ENCODE measurements around the gene MYO3B.

MYO3B gene

DNA sequence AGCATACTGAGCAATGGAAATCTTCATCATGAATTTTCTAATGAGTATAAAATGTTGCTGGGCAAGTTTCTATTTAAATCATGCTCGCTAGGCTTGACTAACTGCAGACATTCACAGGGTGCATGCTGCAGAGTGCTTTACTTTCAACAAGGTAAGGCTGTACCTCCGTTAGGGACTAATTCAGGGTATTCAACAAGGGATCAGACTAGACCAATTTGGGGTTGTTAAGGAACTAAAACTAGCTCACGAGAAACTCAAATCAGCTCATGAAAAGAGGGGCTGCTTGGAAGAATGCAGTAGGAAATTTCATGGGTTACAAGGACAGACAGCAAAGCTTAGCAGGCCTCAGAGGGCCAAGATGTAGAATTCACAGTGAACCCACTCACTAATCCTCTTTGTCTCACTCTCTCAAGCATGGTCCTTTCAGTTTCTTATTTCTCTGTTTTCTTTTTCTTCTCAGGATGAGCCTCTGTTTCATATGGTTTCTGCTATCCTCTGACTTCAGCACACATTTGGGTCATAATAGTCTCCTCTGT lies 2.2 kb downstream of the MYO3B start:
- DNase-seq (ENCODE audit: low read depth), result no peak
- no peak overlapping the region for H3K4me3 ChIP-seq (ENCODE audit: low read depth, low read length)
- TF ChIP-seq, protein P1, sequence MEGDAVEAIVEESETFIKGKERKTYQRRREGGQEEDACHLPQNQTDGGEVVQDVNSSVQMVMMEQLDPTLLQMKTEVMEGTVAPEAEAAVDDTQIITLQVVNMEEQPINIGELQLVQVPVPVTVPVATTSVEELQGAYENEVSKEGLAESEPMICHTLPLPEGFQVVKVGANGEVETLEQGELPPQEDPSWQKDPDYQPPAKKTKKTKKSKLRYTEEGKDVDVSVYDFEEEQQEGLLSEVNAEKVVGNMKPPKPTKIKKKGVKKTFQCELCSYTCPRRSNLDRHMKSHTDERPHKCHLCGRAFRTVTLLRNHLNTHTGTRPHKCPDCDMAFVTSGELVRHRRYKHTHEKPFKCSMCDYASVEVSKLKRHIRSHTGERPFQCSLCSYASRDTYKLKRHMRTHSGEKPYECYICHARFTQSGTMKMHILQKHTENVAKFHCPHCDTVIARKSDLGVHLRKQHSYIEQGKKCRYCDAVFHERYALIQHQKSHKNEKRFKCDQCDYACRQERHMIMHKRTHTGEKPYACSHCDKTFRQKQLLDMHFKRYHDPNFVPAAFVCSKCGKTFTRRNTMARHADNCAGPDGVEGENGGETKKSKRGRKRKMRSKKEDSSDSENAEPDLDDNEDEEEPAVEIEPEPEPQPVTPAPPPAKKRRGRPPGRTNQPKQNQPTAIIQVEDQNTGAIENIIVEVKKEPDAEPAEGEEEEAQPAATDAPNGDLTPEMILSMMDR (IDR thresholded peaks at IDR 0.05; ENCODE audit: control insufficient read depth, extremely low read depth, insufficient read depth), result no peak

DNA sequence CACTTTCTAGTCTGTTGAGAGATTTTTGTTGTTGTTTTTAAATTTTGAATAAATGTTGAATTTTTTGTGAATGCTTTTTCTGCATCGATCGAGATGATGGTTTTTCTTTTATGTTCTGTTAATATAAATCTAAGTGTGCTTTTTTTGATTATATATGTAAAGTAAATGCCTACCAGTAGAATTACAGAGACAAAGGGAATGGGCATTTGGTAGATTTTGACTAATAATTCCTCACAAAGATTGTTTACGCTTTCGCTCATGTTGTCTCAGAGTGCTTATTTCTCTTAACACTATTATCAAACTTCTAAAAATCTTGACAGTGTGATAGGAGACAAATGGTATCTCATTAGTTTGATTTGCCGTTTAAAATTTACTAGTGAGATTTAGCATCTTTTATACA lies 3.7 kb downstream of the MYO3B start:
- TF ChIP-seq, protein P1 (IDR thresholded peaks at IDR 0.05; ENCODE audit: control insufficient read depth, extremely low read depth, insufficient read depth), result no peak
- no peak for DNase-seq (ENCODE audit: low read depth)
- H3K4me3 ChIP-seq (ENCODE audit: low read depth, low read length), result no peak overlapping the region

DNA sequence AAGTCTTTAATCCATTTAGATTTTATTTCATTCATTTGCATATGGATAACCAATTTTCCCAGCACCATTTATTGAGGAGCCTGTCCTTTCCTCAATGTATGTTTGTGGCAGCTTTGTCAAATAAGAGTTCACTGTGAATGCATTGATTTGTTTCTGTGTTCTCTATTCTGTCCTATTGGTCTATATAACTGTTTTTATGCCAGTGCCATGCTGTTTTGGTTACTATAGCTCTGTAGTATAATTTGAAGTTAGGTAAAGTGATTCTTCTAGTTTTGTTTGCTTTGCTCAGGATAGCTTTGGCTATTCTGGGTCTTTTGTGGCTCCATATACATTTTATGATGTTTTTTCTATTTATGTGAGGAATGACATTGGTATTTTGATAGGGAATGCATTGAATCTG lies 7.4 kb downstream of the MYO3B start:
- TF ChIP-seq, protein P1 (IDR thresholded peaks at IDR 0.05; ENCODE audit: control insufficient read depth, extremely low read depth, insufficient read depth), result no peak
- H3K4me3 ChIP-seq (ENCODE audit: low read depth, low read length), result no peak overlapping the region
- DNase-seq (ENCODE audit: low read depth), result no peak

DNA sequence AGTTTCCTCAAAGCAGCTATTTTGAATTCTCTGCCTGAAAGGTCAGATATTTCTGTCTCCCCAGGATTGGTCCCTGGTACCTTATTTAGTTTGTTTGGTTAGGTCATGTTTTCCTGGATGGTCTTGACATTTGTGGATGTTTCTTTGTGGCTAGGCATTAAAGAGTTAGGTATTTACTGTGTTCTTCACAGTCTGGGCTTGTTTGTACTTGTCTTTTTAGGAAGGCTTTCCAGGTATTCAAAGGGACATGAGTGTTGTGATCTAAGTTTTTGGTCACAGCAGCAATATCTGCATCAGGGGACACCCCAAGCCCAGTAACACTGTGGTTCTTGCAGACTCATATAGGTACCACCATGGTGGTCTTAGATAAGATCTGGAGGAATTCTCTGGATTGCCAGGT lies 11.8 kb downstream of the MYO3B start:
- TF ChIP-seq, protein P1 (IDR thresholded peaks at IDR 0.05; ENCODE audit: control insufficient read depth, extremely low read depth, insufficient read depth), result no peak
- no peak for DNase-seq (ENCODE audit: low read depth)

DNA sequence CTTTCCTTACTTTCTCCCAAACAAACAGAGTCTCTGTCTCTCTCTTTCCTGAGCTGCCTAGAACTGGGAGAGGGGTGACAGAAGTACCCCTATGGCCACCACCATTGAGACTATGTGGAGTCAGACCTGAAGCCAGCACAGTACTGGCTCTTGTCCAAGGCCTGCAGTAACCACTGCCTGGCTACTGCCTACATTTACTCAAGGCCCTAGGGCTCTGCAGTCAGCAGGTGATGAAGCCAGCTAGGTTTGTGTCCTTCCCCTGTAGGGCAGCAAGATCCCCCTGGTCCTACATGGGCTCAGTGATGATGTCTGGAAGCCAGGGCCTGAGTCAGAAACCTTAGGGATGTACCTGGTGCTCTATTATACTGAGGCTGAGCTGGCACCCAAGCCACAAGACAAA lies 12.2 kb downstream of the MYO3B start:
- TF ChIP-seq, protein P1 (IDR thresholded peaks at IDR 0.05; ENCODE audit: control insufficient read depth, extremely low read depth, insufficient read depth), result no peak
- DNase-seq (ENCODE audit: low read depth), result no peak
- no peak overlapping the region for H3K4me3 ChIP-seq (ENCODE audit: low read depth, low read length)

More for the DNA sequence above, 11.8 kb downstream of the MYO3B start:
- H3K4me3 ChIP-seq (ENCODE audit: low read depth, low read length), result no peak overlapping the region

DNA sequence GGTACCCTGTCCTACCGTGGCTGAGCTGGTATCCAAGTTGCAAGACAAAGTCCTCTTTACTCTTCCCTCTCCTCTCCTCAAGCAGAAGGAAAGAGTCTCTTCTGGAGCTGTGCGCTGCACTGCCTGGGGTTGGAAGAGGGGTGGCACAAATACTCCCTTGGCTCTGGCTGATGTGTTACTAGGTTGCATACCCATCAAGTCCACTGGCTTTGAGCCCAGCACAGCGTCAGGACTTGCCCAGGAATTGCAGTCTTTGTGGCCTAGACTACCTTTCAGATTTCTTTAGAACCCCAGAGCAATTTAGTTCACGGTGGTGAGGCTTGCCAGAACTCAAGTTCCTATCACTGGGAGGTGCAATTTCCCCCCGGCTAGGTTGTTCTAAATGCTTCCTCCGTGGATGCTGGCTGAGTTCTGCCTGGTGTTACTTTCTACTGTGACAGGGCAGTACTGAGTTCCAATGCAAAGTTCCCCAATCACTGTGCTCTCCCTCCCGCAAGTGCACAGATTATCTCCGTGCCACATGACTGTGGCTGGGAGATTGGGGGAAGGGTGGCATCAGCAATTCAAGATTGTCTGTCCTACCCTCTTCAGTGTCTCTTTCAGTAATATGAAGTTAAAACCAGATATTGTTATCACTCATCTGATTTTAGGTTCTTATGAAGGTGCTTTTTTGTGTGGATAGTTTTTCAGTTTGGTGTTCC lies 13.4 kb downstream of the MYO3B start:
- no peak overlapping the region for H3K4me3 ChIP-seq (ENCODE audit: low read depth, low read length)
- TF ChIP-seq, protein P1 (IDR thresholded peaks at IDR 0.05; ENCODE audit: control insufficient read depth, extremely low read depth, insufficient read depth), result no peak

DNA sequence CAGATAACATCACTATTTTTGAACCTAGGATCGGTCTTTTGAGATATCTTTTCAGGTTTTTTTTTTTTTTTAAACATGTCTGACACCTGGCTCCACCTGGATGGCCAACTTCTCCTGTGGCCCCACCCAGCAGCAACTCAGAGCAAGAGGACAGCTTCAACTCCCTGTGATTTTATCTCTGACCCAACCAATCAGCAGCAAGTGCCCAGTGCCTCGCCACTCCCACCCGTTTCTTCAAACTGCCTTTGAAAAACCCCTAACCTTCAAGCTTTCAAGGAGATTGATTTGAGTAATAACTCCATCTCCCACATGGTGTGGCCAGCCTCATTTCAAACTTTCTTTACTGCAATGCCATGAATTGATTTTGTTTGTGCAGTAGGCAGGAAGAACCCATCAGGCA lies 19.0 kb downstream of the MYO3B start:
- no peak for DNase-seq (ENCODE audit: low read depth)
- H3K4me3 ChIP-seq (ENCODE audit: low read depth, low read length), result no peak overlapping the region
- TF ChIP-seq, protein P1 (IDR thresholded peaks at IDR 0.05; ENCODE audit: control insufficient read depth, extremely low read depth, insufficient read depth), result no peak

More for the DNA sequence above, 13.4 kb downstream of the MYO3B start:
- no peak for DNase-seq (ENCODE audit: low read depth)

Data from LNCaP clone FGC (cell line).